Kidney tubule cell (primary cell): ENCODE data around the gene PDXK.
A peak's percentile ranks its signal among the peaks of the same experiment; 100 is the strongest.
"Not testable (repeated sequence)": the region's sequence is repeated elsewhere in the genome, so short reads cannot be mapped to it uniquely, and the experiment has no call there.

ENCODE experiments used
- DNase-seq: peaks from one replicate; pipeline ENCODE4 v3.0.0-alpha.2; 2018; ENCODE audit warnings: low spot score

The PDXK gene

DNA sequence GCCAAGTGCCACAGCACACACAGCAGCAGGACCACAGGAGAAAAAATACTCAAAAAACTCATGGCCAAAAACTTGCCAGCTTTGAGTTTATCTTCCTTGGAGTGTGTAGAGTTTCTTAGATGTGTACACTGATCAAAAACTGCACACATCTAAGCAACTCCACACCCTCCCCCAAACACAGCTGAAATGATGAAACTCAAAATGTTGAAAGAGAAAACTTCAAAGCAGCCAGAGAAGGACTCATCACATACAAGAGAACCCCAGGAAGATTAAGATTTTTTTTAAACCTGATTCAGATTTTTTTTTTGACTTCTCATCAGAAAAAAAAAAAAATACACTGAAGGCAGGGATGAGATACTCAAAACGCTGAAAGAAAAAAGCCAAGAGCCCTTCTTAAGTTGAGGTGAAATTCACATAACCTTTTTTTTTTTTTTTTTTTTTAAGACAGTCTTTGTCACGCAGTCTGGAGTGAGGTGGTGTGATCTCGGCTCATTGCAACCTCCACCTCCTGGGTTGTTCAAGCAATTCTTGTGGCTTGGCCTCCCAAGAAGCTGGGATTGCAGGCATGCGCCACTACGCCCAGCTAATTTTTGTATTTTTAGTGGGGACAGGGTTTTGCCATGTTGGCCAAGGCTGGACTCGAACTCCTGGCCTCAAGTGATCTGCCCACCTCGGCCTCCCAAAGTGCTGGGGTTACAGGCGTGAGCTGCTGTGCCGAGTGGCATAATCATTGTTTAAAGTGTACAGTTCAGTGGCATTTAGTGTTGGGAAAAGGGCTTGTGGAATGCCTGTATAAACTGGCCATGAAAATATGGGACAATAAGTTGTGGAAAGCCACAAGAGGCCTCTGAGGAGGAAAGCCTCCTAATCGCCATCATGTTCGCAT lies 20.9 kb upstream of the PDXK start:
- DNase-seq: peak; percentile 22

DNA sequence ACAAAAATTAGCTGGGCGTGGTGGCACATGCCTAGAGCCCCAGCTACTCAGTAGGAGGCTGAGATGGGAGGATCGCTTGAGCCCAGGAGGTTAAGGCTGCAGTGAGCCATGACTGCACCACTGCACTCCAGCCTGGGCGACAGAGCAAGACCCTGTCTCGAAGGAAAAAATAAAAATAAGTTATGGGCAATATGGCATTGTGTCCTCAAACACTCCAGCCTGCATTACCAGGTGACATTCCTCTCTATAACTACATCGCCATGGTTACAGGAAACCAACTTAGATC lies 19.5 kb upstream of the PDXK start:
- not testable (repeated sequence) for DNase-seq

DNA sequence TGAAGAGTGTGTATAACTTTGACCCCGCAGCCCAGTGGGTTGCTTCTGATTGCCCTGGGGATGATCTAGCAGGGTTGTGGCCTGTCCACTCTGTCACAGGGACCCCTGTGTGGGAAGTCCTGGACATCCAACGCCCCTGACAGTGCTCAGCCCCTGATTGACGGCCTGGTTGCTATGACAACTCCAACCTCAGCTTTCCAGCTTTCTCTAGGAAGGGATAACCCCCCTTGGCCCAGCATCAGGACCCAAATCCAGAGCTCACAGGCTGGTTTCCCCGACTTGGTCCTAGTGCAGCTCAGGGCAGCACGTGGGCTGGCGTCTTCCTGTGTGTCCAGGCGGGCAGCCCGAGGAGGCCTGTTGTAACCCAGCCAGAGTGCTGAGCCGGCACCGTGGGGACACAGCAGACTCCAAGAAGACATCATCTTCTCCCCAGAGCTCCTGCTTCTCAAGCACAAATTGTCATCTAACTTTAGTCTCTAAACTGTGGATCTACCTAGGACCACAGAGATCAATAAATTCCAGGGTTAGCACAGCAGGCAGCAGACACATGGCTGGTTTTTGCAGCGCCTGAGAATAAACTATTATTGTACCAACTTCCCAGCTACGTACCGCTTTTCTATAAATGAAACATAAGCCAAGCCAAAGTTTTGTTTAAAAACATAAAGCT lies 18.9 kb upstream of the PDXK start:
- no peak for DNase-seq

DNA sequence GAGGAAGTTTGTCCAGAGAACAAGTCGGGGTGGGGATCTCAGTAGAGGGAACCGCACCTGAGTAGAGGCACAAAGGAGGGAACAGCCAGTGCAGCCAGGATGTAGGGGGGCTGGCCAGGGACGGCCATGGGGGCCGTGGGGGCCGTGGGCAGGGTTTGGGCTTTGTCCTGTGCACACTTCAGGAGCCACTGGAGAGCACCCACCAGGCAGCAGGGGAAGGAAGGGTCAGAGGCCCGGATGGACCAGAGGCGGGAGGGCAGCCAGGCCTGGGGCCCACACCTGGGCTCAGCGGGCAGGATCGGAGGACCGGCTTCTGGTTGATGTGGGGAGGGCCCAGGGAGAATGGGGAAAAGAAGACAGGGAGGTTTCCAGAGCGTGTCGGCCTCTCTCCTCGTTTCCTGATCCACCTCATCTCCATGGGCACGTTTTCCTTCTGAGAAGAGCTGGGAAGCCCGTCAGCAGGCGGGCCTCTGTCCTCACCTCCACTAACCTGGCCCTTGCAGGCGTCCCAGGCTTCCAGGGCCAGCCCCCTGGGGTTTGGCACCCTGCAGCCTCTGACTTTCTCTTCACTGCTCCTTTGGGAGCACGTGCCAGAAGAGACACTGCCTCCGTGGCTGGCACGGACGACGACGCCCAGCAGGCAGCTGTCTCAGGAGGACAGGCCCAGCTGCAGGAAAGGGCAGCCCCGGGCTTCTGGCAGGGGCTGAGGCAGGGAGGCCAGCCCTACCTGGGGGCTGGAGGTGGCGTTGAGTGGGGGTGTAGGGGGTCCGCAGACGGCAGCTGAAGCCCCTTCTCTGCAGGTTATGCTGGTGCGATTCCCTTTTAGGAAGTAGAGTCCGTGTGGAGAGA lies 16.8 kb upstream of the PDXK start:
- DNase-seq: no peak

DNA sequence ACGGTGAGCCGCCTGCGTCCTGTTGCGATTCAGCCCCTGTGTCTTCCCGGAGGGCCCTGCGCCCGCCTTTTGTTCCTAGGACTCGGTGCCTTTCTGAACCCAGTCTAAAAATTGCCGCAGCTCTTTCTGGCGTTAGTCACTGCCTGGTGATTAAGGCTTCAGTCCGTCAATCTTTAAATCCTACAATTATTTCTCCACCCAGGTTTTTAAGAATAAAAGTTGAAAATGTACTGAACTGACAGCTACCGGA lies 16.2 kb upstream of the PDXK start:
- DNase-seq: no peak

DNA sequence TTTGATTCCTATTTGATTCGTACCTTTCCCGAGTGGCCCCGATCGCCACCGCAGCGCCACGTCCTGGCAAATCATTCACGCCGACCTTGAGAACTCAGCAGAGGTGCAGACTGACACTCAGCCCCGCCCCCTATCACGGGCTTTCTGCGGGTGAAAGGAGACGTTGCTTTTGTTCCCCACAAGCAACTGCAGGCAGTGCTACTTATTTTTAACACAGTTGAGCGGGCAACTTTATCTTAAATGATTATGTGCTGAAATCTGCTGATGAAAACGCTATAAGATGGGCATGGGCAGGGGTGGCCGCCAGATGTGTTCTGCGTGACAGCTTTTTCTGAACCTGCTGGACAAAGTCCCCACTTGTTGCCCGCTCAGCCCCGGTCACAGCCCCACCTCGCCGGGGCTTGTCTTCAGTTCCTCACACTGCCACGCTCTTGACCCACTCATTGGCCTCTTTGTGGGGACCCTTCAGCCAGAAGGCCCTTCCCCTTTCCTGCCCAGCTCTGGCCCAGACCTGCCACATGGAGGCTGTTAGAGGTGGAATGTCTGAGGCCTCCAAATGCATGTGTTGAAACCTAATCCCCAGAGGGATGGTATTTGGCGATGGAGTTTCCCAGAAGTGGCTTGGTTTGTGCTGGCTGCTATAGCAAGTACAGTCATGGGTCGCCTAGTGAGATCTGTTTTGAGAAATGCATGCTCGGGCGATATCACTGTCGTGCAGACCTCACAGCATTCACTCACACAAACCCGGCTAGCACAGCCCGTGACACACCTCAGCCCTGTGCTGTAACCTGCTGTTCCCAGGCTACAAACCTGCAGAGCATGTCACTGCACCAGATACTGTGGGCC lies 15.7 kb upstream of the PDXK start:
- DNase-seq: peak; percentile 41

DNA sequence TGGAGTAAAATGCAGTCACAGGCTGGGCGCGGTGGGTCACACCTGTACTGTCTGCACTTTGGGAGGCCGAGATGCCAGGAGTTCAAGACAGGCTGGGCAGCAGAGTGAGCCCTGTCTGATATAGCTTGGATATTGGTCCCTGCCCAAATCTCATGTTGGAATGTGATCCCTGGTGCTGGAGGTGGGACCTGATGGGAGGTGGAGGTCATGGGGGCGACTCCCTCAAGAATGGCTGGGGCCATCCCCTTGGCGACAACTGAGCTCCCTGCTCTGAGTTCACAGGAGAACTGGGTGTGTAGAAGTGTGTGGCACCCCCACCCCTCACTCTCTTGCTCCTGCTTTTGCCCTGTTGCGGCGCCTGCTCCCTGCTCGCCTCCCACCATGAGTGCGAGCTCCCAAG lies 11.5 kb upstream of the PDXK start:
- DNase-seq: no peak

DNA sequence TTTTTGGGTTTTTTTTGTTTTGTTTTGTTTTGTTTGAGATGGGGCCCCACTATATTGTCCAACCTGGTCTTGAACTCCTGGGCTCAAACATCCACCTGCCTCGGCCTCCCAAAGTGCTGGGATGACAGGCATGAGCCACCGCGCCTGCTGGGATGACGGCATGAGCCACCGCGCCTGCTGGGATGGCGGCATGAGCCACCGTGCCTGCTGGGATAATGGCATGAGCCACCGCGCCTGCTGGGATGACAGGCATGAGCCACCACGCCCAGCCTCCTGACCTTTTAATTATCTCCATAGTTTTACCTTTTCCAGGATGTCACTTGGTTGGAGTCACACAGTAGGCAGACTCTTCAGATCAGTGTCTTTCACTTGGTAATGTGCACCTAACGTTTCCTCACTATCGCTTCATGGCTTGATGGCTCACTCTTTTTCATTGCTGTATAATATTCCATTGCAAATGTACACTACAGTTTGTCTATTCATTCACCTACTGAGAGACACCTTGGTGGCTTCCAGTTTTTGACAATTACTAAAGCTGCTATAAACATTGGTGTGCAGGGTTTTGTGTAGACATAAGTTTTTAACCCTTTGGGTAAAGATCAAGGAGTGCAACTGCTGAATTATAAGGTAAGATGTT lies 10.1 kb upstream of the PDXK start:
- DNase-seq: no peak

DNA sequence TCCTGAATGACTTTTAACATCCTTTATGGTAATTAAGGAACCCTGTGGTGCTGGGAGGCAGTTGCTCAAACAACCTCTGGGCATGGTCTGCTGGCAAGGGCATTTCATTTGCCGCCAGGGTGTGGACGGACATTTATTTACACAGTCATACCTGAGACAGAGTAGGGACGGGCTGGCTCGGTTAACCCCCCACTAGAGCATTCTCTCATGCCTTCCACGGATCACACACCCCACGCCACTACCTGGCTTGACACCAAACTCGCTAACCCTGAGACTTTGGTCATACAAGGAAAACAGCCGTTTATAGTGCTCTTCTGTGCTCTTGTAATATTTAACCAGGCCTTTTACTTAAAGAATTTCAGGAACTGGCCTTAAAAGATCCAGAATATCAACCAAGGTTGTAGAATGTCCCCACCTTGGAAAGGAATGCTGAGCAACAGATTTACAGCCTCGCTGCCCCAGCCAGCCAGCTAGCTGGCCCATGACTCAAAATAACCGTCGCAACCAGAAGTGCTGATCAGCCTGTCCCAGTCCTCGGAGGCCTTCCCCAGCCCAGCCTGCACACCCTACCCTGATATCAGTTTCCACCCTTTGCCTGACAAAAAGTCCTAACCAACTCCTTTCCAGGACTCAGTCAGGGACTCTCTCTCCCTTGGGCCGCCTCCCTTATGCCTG lies 6.5 kb upstream of the PDXK start:
- peak; percentile 98 for DNase-seq

DNA sequence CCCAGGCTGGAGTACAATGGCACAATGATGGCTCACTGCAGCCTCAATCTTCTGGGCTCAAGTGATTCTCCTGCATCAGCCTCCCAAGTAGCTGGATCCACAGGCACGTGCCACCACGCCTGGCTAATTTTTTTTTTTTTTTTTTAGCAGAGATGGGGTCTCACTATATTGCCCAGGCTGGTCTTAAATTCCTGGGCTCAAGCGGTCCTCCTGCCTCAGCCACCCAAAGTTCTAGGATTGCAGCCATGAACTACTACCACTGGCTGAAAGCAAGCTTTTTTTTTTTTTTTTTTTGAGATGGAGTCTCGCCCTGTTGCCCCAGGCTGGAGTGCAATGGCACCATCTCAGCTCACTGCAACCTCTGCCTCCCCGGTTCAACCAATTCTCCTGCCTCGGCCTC lies 5.8 kb upstream of the PDXK start:
- DNase-seq: not testable (repeated sequence)

DNA sequence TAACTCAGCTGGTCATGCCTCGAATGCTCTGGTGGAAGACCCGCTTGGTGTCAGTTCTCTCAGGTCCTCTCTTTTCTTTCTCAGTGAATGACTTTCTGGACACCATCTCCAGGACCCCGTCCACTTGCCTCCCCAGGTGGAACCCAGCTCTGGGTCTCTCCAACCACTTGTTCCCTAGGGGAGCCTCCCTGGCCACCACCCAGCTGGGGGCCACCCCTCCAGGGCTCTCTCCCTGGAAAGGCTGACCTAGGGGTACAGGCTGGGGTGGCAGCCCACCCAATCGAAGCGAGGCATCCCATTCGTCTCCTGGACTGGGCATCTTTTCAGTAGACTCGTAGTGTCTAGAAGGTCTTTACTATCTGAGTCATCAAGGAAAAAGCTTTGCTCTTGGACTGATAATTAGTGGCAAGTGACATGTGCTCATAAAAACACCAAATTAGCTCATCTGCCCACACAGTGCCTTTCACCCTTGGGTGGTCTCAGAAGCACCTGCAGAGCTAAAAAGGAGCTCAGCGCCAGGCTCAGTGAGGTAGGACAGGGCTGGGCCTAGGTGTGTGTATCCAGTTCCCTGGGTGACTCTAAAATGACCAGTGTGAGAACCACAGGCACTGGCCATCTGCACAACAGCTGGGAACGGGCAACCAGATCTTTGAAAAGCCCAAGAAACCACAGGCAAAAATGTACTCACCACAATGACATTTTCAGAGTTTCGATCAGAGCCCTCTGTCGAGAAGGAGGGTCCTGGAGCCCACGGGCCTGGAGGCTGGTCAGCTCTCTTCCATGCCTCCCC lies 2.4 kb upstream of the PDXK start:
- DNase-seq: peak; percentile 51

DNA sequence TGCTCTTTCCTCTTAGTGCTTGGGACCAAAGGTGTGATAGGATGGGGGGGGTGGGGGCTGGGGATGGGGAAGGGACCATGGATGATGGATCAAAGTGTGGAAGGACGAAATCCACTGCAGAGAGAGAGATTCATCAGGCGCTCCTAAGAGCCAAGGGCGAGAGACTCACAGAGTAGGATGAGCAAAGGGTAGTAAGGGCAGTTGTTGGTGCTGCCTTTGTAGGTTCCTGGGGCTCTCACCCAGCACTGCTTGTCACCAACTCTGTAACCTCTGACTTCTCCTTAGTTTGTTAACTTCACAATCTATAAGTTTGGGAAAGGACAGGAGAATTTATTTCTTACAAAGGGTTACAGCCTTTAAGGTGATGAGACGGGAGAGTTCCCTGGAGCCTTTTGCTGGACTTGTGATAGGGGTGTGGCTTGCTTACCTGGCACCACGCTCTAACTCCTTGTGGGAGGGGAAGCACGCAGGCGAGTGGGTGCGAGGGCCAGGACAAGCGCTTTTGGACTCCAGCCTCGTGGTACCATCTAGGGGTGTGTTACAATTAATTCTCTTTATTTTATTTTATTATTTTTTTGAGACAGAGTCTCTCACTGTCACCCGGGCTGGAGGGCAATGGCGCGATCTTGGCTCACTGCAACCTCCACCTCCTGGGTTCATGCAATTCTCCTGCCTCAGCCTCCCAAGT lies 1.6 kb upstream of the PDXK start:
- DNase-seq: no peak

DNA sequence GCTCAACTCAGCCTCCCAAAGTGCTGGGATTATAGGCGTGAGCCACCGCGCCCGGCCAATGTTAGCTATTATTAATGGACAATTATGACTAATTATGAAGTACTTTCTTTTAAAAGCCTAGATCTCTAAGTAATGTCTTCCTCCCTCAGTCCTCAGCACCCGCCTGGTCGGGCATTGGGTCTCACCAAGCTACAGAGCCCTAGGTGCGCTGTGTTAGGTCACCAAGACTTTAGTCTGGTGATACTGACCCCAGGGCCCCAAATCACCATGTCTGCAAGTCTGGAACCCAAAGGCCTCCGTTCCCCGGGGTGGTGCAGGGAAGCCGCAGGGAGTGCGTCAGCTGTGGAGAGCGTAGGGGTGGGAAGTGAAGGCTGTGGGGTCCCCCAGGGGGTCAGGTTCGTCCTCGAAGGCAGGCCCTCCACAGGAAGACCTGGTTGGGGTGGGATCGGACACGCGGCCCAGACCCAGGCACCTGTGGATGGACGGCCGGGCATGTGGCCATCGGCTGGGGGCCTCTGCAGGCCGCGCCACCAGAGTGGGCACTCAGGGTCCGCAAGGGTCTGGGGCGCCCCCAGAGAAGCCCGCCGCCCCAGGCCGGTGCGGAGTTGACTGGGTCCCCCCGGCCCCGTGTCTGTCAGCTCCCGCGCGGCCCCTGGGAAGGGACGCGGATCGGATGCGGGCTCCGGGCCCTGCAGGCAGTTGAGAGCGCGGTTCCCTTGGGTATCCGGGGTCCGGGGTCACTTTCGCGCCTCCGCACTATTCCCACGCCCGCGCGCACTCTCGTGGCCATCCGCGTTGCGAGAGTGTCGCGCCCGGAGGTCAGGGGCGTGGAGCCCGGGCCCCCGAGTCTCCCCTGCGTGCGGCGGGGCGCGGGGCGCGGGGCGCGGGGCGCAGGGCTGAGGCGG lies 710 bp upstream of the PDXK start:
- no peak for DNase-seq

DNA sequence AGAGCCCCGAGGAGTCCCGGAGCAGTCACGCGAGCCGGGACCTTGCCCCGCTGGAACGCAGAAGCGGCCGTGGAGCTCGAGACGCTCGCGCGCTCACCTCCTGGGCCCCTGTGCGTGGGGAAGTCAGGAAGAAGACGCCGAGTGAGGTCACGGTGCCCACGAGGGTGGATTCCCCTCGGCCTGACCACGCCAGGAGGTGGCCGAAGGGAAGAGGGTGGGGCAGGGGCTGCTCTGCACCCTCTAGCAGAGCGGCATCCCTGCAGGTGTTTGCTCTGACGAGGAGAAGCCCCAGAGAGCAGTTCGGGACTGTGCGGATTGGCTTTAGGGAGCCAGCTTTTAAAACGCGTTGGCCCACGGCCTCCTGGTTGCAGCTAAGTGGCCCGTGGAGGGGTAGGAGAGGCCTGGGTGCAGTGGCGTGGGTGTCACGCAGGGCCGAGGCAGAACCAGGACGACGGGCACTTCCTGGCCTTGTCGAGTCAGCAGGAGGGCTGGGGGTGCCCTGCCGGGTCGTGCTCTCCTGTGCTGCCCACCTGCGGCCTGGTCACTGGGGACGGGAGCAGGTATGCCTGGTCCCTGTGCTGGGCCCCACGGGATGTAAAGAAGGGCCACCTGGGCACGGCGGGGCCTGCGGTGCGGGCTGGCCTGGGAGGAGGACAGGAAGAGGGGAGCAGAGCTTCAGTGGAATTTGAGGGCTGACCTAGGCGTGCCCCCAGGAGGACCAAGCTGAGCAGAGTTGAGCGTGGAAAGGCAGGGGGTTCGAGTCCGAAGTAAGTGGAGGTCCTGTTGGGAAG lies 1.0 kb downstream of the PDXK start:
- DNase-seq: no peak

DNA sequence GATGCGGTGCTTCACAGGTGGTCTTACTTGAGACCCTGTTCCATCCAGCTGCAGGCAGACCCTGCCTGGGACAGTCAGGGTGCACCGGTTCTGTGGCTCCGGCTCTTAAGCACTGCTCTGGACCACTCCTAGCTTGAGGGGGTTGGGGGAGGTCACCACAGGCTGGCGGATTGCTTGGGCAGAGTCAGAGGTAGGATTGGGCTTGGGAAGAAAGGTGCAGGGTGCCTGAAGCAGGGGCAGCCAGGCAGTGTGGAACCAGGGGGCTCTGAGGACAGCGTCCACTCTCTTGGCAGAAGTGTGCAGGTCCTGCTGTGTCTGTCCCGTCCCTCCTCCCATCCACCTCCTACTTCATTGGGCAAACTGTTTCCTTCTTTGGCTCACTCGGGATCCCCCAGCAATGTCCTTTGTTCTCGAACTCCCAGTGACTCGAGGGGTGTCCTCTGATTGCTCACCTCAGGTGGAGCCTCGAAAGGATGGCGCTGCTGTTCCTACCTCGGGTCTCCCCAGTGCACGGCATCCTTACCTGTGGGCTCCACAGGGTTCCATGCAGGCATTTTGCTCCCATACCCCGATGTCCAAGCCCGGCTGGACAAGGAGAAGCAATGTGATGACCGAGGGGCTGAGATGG lies 1.7 kb downstream of the PDXK start:
- DNase-seq: no peak

DNA sequence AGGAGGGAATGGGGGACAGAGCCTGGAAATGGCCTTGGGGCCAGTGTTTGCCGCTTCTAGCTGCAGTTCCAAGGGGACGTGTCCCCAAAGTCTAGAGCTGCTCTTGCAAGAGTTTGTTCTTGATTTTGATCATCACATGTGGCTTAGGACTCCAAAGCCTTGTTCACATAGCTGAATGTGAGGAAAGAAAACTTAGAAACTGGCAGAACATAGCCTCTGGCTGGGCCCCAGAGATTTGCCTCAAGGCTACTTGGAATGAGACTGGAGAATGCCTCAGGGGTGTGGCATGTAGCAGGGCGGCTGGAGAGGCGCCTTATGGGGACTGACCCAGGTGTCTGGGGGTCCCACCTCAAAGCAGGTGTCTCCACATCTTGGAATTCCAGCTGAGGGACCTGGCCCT lies 2.3 kb downstream of the PDXK start:
- no peak for DNase-seq

DNA sequence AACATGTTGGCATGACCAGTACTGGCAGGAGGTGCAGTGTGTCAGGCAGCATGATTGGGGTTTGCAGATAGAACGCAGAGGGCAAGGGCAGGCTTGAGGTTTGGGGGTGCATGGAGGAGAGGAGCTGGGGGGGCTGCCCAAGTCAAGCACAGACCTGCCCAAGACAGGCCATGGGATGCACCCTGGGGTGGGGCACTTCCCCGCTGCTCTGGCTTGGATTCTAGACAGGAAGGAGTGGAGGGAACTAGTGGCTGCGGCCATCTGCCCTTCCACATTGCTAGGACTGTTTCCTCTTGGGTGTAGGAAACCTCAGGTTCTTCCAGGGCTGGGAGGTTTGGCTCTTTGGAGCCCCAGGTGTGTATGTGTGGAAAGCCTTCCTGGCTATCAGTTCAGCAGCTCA lies 3.0 kb downstream of the PDXK start:
- DNase-seq: no peak
